PFSK-1 (cell line): ENCODE measurements around the gene COPB2.

Experiments used
- POLR2AphosphoS5 ChIP-seq: IDR thresholded peaks from 2 replicates; pipeline ENCODE4 v1.6.1; 2012; ENCODE audit warnings: low read depth, mild to moderate bottlenecking, control low read depth, low read length, moderate library complexity
- SIN3A ChIP-seq: IDR thresholded peaks from 2 replicates; pipeline ENCODE4 v1.6.1; 2012; ENCODE audit warnings: mild to moderate bottlenecking, low read length, moderate library complexity, borderline replicate concordance; ENCODE audit not compliant: insufficient read depth
- TAF1 ChIP-seq: IDR thresholded peaks from 2 replicates; pipeline ENCODE4 v1.6.1; 2012; ENCODE audit warnings: low read length, control low read depth, borderline replicate concordance; ENCODE audit not compliant: insufficient read depth
- TF ChIP-seq, protein P1 (sequence below), 2 experiments: IDR thresholded peaks; 2 replicates each; pipeline versions ENCODE4 v1.6.1 to v1.8.0; 2011 to 2012; ENCODE audit warnings: low read depth in 2 of 2, low read length in 2 of 2, control low read depth in 1 of 2, inconsistent platforms in 1 of 2, mild to moderate bottlenecking in 1 of 2, moderate library complexity in 1 of 2; ENCODE audit not compliant: insufficient read depth in 1 of 2

DNA sequence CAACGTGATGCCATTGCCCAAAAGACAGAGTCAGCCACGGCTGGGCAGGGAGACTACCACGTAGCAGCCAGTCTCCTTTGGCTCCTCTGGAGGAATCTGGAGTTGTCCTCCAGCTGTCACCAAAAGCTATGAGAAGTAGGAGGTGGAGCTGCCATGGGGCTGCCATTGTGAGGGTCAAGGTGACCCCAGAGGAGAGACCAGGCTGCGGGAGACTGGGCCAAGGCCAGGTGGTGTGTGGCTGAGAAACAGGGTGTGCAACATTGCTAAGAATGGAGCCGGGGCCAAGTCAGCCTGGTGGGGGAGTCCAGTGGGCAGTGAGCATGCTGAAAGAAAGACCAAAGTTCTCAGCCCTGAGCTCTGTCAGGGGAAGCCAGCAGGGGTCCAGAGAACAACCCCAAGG lies 75.5 kb downstream of the COPB2 start:
- TF ChIP-seq POLR2AphosphoS5 = no peak
- TF ChIP-seq, protein P1, sequence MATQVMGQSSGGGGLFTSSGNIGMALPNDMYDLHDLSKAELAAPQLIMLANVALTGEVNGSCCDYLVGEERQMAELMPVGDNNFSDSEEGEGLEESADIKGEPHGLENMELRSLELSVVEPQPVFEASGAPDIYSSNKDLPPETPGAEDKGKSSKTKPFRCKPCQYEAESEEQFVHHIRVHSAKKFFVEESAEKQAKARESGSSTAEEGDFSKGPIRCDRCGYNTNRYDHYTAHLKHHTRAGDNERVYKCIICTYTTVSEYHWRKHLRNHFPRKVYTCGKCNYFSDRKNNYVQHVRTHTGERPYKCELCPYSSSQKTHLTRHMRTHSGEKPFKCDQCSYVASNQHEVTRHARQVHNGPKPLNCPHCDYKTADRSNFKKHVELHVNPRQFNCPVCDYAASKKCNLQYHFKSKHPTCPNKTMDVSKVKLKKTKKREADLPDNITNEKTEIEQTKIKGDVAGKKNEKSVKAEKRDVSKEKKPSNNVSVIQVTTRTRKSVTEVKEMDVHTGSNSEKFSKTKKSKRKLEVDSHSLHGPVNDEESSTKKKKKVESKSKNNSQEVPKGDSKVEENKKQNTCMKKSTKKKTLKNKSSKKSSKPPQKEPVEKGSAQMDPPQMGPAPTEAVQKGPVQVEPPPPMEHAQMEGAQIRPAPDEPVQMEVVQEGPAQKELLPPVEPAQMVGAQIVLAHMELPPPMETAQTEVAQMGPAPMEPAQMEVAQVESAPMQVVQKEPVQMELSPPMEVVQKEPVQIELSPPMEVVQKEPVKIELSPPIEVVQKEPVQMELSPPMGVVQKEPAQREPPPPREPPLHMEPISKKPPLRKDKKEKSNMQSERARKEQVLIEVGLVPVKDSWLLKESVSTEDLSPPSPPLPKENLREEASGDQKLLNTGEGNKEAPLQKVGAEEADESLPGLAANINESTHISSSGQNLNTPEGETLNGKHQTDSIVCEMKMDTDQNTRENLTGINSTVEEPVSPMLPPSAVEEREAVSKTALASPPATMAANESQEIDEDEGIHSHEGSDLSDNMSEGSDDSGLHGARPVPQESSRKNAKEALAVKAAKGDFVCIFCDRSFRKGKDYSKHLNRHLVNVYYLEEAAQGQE (IDR thresholded peaks at IDR 0.05; ENCODE audit: insufficient read depth in 1 of 2, low read depth in 2 of 2, low read length in 2 of 2) = no peak
- TF ChIP-seq SIN3A = no peak
- no peak for TF ChIP-seq TAF1
